ENCODE measurements around the gene WDR81. TPM values are rescaled to one million over a fixed set of nuclear protein-coding genes. Genes with fewer than 3 reads are reported as not detected.

Gene WDR81
- total RNA-seq, 1 experiment from 2014 or later = 20.5 TPM

GRCh38 chr17:1730326-1731193 is 6.1 kb downstream of the WDR81 start:
- no peaks in the 10 kb centered on the region for H3K9me2 ChIP-seq (ENCODE audit: insufficient read depth)
- H3K4me2 ChIP-seq = no peak overlapping the region
- H3K36me3 ChIP-seq (ENCODE audit: low read depth) = no peaks in the 10 kb centered on the region
- H3F3A ChIP-seq (ENCODE audit: insufficient read depth, low read depth) = no peaks in the 10 kb centered on the region
- no peaks in the 10 kb centered on the region for H3K27me3 ChIP-seq (ENCODE audit: insufficient read depth, low read depth)
- no peak overlapping the region for H3K27ac ChIP-seq
- ChIA-PET POLR2A (ENCODE audit: unreplicated experiment) (interaction anchor here (0.5 kb wide), 1 partner anchor 82 kb away, joined by 8 read pairs; no protein-coding TSS in a partner anchor), CTCF (interaction anchor here (0.8 kb wide), 1 partner anchor 99 kb away, joined by 7 read pairs; the partner anchor contains the start of genes RPA1 and SMYD4)
- peak in 1 of 2 experiments; percentile 54 for DNase-seq
- H3K4me3 ChIP-seq = no peak overlapping the region
- no TSS peak for BruUV-seq (replicated peaks)
- no peak overlapping the region for H2AFZ ChIP-seq
- H3K4me1 ChIP-seq (replicated peaks; ENCODE audit: insufficient read depth) = no peaks in the 10 kb centered on the region
- intact Hi-C loops (cut with micrococcal nuclease; ENCODE audit: unreplicated experiment) = no loop called here
- H4K20me1 ChIP-seq (ENCODE audit: insufficient read depth) = no peaks in the 10 kb centered on the region; the same call in none of the 2 replicates
- TF ChIP-seq EZH2 (IDR thresholded peaks at IDR 0.05; ENCODE audit: low read depth) = no peak
- TF ChIP-seq, protein P1, sequence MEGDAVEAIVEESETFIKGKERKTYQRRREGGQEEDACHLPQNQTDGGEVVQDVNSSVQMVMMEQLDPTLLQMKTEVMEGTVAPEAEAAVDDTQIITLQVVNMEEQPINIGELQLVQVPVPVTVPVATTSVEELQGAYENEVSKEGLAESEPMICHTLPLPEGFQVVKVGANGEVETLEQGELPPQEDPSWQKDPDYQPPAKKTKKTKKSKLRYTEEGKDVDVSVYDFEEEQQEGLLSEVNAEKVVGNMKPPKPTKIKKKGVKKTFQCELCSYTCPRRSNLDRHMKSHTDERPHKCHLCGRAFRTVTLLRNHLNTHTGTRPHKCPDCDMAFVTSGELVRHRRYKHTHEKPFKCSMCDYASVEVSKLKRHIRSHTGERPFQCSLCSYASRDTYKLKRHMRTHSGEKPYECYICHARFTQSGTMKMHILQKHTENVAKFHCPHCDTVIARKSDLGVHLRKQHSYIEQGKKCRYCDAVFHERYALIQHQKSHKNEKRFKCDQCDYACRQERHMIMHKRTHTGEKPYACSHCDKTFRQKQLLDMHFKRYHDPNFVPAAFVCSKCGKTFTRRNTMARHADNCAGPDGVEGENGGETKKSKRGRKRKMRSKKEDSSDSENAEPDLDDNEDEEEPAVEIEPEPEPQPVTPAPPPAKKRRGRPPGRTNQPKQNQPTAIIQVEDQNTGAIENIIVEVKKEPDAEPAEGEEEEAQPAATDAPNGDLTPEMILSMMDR (conservative IDR thresholded peaks at IDR 0.05) = no peak
- H3K9me3 ChIP-seq (ENCODE audit: insufficient read depth, low read depth) = no peaks in the 10 kb centered on the region
- H3K79me2 ChIP-seq (ENCODE audit: low read depth) = peaks cover 3% of the 10 kb centered on the region; the same call in 1 of the 2 replicates

- Histone ChIP-seq H4K20me1 (ENCODE audit: insufficient read depth) (no peaks in the 10 kb centered on the region; the same call in none of the 2 replicates), H3K4me2 (no peak overlapping the region), H2AFZ (no peak overlapping the region), H3K4me1 (replicated peaks; ENCODE audit: insufficient read depth) (no peaks in the 10 kb centered on the region), H3F3A (ENCODE audit: insufficient read depth, low read depth) (no peaks in the 10 kb centered on the region), H3K9me3 (ENCODE audit: insufficient read depth, low read depth) (no peaks in the 10 kb centered on the region), H3K27me3 (ENCODE audit: insufficient read depth, low read depth) (no peaks in the 10 kb centered on the region), H3K9me2 (ENCODE audit: insufficient read depth) (no peaks in the 10 kb centered on the region), H3K27ac (no peak overlapping the region), H3K4me3 (no peak overlapping the region), H3K79me2 (ENCODE audit: low read depth) (no peaks in the 10 kb centered on the region), H3K36me3 (ENCODE audit: low read depth) (no peaks in the 10 kb centered on the region)
- POLR2A ChIA-PET (ENCODE audit: unreplicated experiment) = interaction anchor here (0.5 kb wide), 1 partner anchor 82 kb away, joined by 8 read pairs; no protein-coding TSS in a partner anchor
- DNase-seq = no peak
- intact Hi-C loops (cut with micrococcal nuclease; ENCODE audit: unreplicated experiment) = no loop called here
- no peak for TF ChIP-seq EZH2 (IDR thresholded peaks at IDR 0.05; ENCODE audit: low read depth)
- TF ChIP-seq, protein P1 (conservative IDR thresholded peaks at IDR 0.05) = no peak
- CTCF ChIA-PET = no interaction called here
- BruUV-seq (replicated peaks) = no TSS peak
Measured at GRCh38 chr17:1731194-1731506, 6.6 kb downstream of the WDR81 start.

DNA sequence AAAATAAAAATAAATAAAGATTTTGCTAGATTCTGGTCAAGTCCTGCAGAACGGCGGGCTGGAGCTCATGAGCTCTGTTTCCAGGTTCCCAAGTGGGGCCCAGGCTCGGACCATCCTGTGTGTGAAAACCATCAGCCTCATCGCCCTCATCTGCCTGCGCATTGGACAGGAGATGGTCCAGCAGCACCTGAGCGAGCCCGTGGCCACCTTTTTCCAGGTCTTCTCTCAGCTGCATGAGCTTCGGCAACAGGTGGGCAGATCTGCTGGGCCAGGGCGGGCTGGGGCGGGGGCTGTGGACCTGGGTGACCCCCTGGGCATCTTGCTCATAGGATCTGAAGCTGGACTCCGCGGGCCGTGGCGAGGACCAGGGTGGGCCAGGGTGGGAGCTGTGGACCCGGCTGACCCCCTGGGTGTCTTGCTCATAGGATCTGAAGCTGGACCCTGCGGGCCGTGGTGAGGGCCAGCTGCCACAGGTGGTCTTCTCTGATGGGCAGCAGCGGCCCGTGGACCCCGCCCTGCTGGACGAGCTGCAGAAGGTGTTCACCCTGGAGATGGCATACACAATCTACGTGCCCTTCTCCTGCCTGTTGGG is 7.8 kb downstream of the WDR81 start:
- Histone ChIP-seq H3K4me2 (no peak overlapping the region), H2AFZ (no peak overlapping the region), H3K9me3 (ENCODE audit: insufficient read depth, low read depth) (no peaks in the 10 kb centered on the region), H3K4me1 (replicated peaks; ENCODE audit: insufficient read depth) (no peaks in the 10 kb centered on the region), H3K27me3 (ENCODE audit: insufficient read depth, low read depth) (no peaks in the 10 kb centered on the region), H3K36me3 (ENCODE audit: low read depth) (no peaks in the 10 kb centered on the region), H3K27ac (no peak overlapping the region), H3K4me3 (no peak overlapping the region), H3K79me2 (ENCODE audit: low read depth) (no peaks in the 10 kb centered on the region), H3K9me2 (ENCODE audit: insufficient read depth) (no peaks in the 10 kb centered on the region), H4K20me1 (ENCODE audit: insufficient read depth) (no peaks in the 10 kb centered on the region; the same call in none of the 2 replicates), H3F3A (ENCODE audit: insufficient read depth, low read depth) (no peaks in the 10 kb centered on the region)
- BruUV-seq (replicated peaks) = no TSS peak
- ChIA-PET CTCF (interaction anchor here (0.6 kb wide), 1 partner anchor 70 kb away, joined by 3 read pairs; no protein-coding TSS in a partner anchor), POLR2A (ENCODE audit: unreplicated experiment) (no interaction called here)
- DNase-seq = no peak
- intact Hi-C loops (cut with micrococcal nuclease; ENCODE audit: unreplicated experiment) = no loop called here
- no peak for TF ChIP-seq EZH2 (IDR thresholded peaks at IDR 0.05; ENCODE audit: low read depth)
- TF ChIP-seq, protein P1 (conservative IDR thresholded peaks at IDR 0.05) = no peak
